Measurements from ENCODE around the gene TMEM184B. TPM values are rescaled to one million over a fixed set of nuclear protein-coding genes. Genes with fewer than 3 reads are reported as not detected.

Gene TMEM184B
- total RNA-seq, 1 experiment from 2014 or later: 54.2 TPM

DNA sequence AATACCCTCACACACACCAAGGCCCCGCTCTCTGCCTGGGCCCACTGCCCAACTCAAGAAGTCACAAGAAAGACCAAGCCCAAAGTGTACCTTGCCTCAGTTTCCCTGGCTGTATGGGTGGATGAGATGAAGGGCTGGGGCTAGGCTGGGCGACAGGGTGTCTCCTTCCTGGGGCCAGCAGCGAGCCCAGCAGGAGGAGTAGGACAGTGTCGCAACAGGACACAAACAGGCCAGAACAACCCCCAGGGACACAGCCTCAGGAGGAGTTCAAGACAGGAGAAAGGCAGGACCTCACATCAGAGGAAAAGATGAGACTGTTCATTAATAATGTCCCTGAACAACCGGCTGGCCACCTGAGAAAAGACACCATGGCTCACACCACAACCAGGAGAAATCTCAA, 31.2 kb upstream of the TMEM184B start:
- in situ Hi-C loops (cut with HindIII; ENCODE audit: low pct_unique_long_range_greater_than_20kb, low sequenced_read_pairs): no loop called here
- H3K36me3 ChIP-seq (ENCODE audit: control insufficient read depth, insufficient read depth, low read length): no peaks in the 10 kb centered on the region; the same call in 1 of the 2 replicates
- TF ChIP-seq, protein P1, sequence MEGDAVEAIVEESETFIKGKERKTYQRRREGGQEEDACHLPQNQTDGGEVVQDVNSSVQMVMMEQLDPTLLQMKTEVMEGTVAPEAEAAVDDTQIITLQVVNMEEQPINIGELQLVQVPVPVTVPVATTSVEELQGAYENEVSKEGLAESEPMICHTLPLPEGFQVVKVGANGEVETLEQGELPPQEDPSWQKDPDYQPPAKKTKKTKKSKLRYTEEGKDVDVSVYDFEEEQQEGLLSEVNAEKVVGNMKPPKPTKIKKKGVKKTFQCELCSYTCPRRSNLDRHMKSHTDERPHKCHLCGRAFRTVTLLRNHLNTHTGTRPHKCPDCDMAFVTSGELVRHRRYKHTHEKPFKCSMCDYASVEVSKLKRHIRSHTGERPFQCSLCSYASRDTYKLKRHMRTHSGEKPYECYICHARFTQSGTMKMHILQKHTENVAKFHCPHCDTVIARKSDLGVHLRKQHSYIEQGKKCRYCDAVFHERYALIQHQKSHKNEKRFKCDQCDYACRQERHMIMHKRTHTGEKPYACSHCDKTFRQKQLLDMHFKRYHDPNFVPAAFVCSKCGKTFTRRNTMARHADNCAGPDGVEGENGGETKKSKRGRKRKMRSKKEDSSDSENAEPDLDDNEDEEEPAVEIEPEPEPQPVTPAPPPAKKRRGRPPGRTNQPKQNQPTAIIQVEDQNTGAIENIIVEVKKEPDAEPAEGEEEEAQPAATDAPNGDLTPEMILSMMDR (IDR thresholded peaks at IDR 0.05): no peak
- TF ChIP-seq SIN3A (IDR thresholded peaks at IDR 0.05; ENCODE audit: borderline replicate concordance, insufficient read depth, low read depth, low read length): no peak
- TF ChIP-seq POLR2AphosphoS5 (IDR thresholded peaks at IDR 0.05; ENCODE audit: low read depth, low read length): no peak
- TF ChIP-seq, protein P2, sequence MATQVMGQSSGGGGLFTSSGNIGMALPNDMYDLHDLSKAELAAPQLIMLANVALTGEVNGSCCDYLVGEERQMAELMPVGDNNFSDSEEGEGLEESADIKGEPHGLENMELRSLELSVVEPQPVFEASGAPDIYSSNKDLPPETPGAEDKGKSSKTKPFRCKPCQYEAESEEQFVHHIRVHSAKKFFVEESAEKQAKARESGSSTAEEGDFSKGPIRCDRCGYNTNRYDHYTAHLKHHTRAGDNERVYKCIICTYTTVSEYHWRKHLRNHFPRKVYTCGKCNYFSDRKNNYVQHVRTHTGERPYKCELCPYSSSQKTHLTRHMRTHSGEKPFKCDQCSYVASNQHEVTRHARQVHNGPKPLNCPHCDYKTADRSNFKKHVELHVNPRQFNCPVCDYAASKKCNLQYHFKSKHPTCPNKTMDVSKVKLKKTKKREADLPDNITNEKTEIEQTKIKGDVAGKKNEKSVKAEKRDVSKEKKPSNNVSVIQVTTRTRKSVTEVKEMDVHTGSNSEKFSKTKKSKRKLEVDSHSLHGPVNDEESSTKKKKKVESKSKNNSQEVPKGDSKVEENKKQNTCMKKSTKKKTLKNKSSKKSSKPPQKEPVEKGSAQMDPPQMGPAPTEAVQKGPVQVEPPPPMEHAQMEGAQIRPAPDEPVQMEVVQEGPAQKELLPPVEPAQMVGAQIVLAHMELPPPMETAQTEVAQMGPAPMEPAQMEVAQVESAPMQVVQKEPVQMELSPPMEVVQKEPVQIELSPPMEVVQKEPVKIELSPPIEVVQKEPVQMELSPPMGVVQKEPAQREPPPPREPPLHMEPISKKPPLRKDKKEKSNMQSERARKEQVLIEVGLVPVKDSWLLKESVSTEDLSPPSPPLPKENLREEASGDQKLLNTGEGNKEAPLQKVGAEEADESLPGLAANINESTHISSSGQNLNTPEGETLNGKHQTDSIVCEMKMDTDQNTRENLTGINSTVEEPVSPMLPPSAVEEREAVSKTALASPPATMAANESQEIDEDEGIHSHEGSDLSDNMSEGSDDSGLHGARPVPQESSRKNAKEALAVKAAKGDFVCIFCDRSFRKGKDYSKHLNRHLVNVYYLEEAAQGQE (IDR thresholded peaks at IDR 0.05; ENCODE audit: insufficient read depth in 1 of 2, low read depth in 2 of 2, low read length in 1 of 2): no peak
- no peak for TF ChIP-seq TCF7L2 (IDR thresholded peaks at IDR 0.05; ENCODE audit: low read depth, low read length)

DNA sequence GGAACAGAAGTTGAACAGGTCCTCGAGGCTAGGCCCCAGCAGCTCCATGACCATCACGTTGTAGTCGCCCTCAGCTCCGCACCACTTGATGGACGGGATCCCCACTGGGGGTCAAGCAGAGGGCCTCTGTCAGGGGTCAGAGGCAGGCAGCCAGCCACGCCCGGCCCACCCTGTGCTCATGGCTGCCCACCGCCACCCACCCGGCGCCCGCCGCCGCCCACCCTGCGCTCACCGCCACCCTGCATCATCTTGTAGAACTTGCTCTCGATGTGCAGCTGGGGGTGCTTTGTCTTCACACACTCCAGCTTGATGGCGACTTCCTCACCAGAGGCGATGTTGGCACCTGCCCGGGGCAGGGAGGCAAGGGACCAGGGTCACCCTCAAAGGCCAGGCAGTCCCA, 30.1 kb upstream of the TMEM184B start:
- DNase-seq (ENCODE audit: low read depth, low spot score): no peak
- ChIA-PET CTCF (no interaction called here), POLR2A (no interaction called here)
- Histone ChIP-seq H3K9me3 (ENCODE audit: control insufficient read depth, insufficient read depth, low read depth, low read length) (no peaks in the 10 kb centered on the region), H3K4me1 (ENCODE audit: control insufficient read depth, insufficient read depth, low read length) (peaks cover 8% of the 10 kb centered on the region; the same call in 1 of the 2 replicates), H3K36me3 (ENCODE audit: control insufficient read depth, insufficient read depth, low read length) (no peaks in the 10 kb centered on the region; the same call in 1 of the 2 replicates), H3K27ac (ENCODE audit: low read length) (no peak overlapping the region), H3K27me3 (ENCODE audit: control insufficient read depth, insufficient read depth, low read length) (no peaks in the 10 kb centered on the region), H3K4me3 (ENCODE audit: low read depth in 2 of 2, low read length in 2 of 2) (no peak overlapping the region)
- BruUV-seq (replicated peaks): no TSS peak
- intact Hi-C loops (cut with micrococcal nuclease; ENCODE audit: unreplicated experiment): no loop called here
- in situ Hi-C loops (cut with HindIII; ENCODE audit: low pct_unique_long_range_greater_than_20kb, low sequenced_read_pairs): no loop called here
- ATAC-seq: no peak
- TF ChIP-seq SIN3A (IDR thresholded peaks at IDR 0.05; ENCODE audit: borderline replicate concordance, insufficient read depth, low read depth, low read length) (no peak), TCF7L2 (IDR thresholded peaks at IDR 0.05; ENCODE audit: low read depth, low read length) (no peak), POLR2AphosphoS5 (IDR thresholded peaks at IDR 0.05; ENCODE audit: low read depth, low read length) (no peak)
- TF ChIP-seq, protein P2 (IDR thresholded peaks at IDR 0.05; ENCODE audit: insufficient read depth in 1 of 2, low read depth in 2 of 2, low read length in 1 of 2): no peak
- TF ChIP-seq, protein P1 (IDR thresholded peaks at IDR 0.05): no peak

More for the DNA sequence above, 31.2 kb upstream of the TMEM184B start:
- ATAC-seq: no peak
- intact Hi-C loops (cut with micrococcal nuclease; ENCODE audit: unreplicated experiment): no loop called here
- BruUV-seq (replicated peaks): no TSS peak
- ChIA-PET POLR2A (no interaction called here), CTCF (interaction anchor here (0.6 kb wide), 1 partner anchor 51 kb away, joined by 3 read pairs; no protein-coding TSS in a partner anchor)
- Histone ChIP-seq H3K27ac (ENCODE audit: low read length) (no peak overlapping the region), H3K4me1 (ENCODE audit: control insufficient read depth, insufficient read depth, low read length) (peaks cover 8% of the 10 kb centered on the region; the same call in 1 of the 2 replicates), H3K27me3 (ENCODE audit: control insufficient read depth, insufficient read depth, low read length) (no peaks in the 10 kb centered on the region), H3K4me3 (ENCODE audit: low read depth in 2 of 2, low read length in 2 of 2) (no peak overlapping the region), H3K9me3 (ENCODE audit: control insufficient read depth, insufficient read depth, low read depth, low read length) (no peaks in the 10 kb centered on the region)
- DNase-seq (ENCODE audit: low read depth, low spot score): no peak

Measured in Panc1 (cell line).